Panc1 (cell line): ENCODE results near the gene GRIN2A. TPM values are rescaled to one million over a fixed set of nuclear protein-coding genes. Genes with fewer than 3 reads are reported as not detected.

ENCODE experiments used
- ATAC-seq: fragments of 200-7000 bp; cut with Tn5 transposase; 2 replicates; pipeline ENCODE4 v1.9.1; 2020; ENCODE audit warnings: mild to moderate bottlenecking, moderate library complexity
- BruUV-seq: library from RNA; stranded (reverse); fragments of 400-500 nt; replicated peaks from 2 replicates; lab custom pipeline; 2021; lab: Mats Ljungman, UMichigan
- CTCF ChIA-PET: fragments of 300-600 bp; sonication (Branson Sonifier 250); formaldehyde crosslinking; loops from one replicate; lab custom pipeline; 2022; ENCODE audit warnings: antibody characterized with exemption; lab: Charles Lee
- POLR2A ChIA-PET: fragments of 300-600 bp; sonication (Branson Sonifier 250); formaldehyde crosslinking; loops from one replicate; lab custom pipeline; 2022; ENCODE audit warnings: antibody characterized with exemption; lab: Charles Lee
- DNase-seq: peaks from one replicate; pipeline ENCODE4 v3.0.0-alpha.2; 2010; ENCODE audit warnings: low read depth, low spot score
- H3K27ac ChIP-seq: 2 replicates; pipeline ENCODE4 v1.5.1; 2011; ENCODE audit warnings: mild to moderate bottlenecking, low read length, inconsistent platforms
- H3K27me3 ChIP-seq: fragments of 200-500 bp; sonication (Bioruptor generic); 2 replicates; pipeline ENCODE4 v1.6.0; 2014; ENCODE audit warnings: low read length, inconsistent platforms; ENCODE audit not compliant: control insufficient read depth, insufficient read depth
- H3K36me3 ChIP-seq: fragments of 200-500 bp; sonication (Bioruptor generic); 2 replicates; pipeline ENCODE4 v1.5.1; 2014; ENCODE audit warnings: inconsistent platforms, mild to moderate bottlenecking, low read length, moderate library complexity; ENCODE audit not compliant: control insufficient read depth, insufficient read depth
- H3K4me1 ChIP-seq: 2 replicates; pipeline ENCODE4 v1.5.1; 2011; ENCODE audit warnings: inconsistent platforms, mild to moderate bottlenecking, low read length, moderate library complexity; ENCODE audit not compliant: control insufficient read depth, insufficient read depth
- H3K4me3 ChIP-seq, 2 experiments: 2 replicates each; pipeline ENCODE4 v1.5.1; 2011 to 2012; ENCODE audit warnings: low read depth in 2 of 2, low read length in 2 of 2, mild to moderate bottlenecking in 2 of 2, inconsistent platforms in 1 of 2, moderate library complexity in 1 of 2
- H3K9me3 ChIP-seq: fragments of 200-500 bp; sonication (Bioruptor generic); 2 replicates; pipeline ENCODE4 v1.5.1; 2014; ENCODE audit warnings: low read depth, mild to moderate bottlenecking, inconsistent platforms, low read length, moderate library complexity; ENCODE audit not compliant: control insufficient read depth, insufficient read depth
- CTCF ChIP-seq: fragments of 450-650 bp; IDR thresholded peaks from 2 replicates; pipeline ENCODE4 v1.5.1; 2017; ENCODE audit warnings: mild to moderate bottlenecking
- POLR2AphosphoS5 ChIP-seq: IDR thresholded peaks from 2 replicates; pipeline ENCODE4 v1.6.1; 2012; ENCODE audit warnings: mild to moderate bottlenecking, low read depth, low read length, moderate library complexity
- REST ChIP-seq, 2 experiments: IDR thresholded peaks; 2 replicates each; pipeline ENCODE4 v1.6.1; 2011 to 2012; ENCODE audit warnings: low read depth in 2 of 2, control low read depth in 1 of 2, low read length in 1 of 2, mild to moderate bottlenecking in 1 of 2, moderate library complexity in 1 of 2; ENCODE audit not compliant: insufficient read depth in 1 of 2
- SIN3A ChIP-seq: IDR thresholded peaks from 2 replicates; pipeline ENCODE4 v1.6.1; 2012; ENCODE audit warnings: low read depth, mild to moderate bottlenecking, low read length, moderate library complexity, borderline replicate concordance; ENCODE audit not compliant: insufficient read depth
- TCF7L2 ChIP-seq: IDR thresholded peaks from 2 replicates; pipeline ENCODE4 v1.6.1; 2011; ENCODE audit warnings: mild to moderate bottlenecking, low read depth, low read length, inconsistent platforms
- in situ Hi-C: cut with HindIII; loops from 2 replicates; pipeline ENCODE4 v1.10.0; 2016; ENCODE audit warnings: low sequenced_read_pairs, low pct_unique_long_range_greater_than_20kb
- intact Hi-C: fragments of 100-400 bp; cut with micrococcal nuclease; formaldehyde crosslinking; loops from one replicate; pipeline ENCODE4 v1.10.0; 2022; ENCODE audit not compliant: unreplicated experiment
- total RNA-seq: library from RNA; stranded (reverse); gene quantifications from one replicate; pipeline ENCODE4 v1.2.1, GENCODE V29; 2021; ENCODE audit not compliant: unreplicated experiment

GRIN2A gene
- total RNA-seq, 1 experiment from 2014 or later = 12.3 TPM

GRCh38 chr16:10120953-10121352, 61.3 kb downstream of the GRIN2A start:
- Histone ChIP-seq H3K27ac (peak overlapping the region; percentile 75), H3K4me3 (peak overlapping the region in 1 of 2 experiments; percentile 25; a peak in 2 of 4 replicates), H3K4me1 (peaks cover 36% of the 10 kb centered on the region), H3K36me3 (no peaks in the 10 kb centered on the region), H3K9me3 (peaks cover 3% of the 10 kb centered on the region; the same call in 1 of the 2 replicates), H3K27me3 (no peaks in the 10 kb centered on the region)
- CTCF ChIA-PET = no interaction called here
- intact Hi-C loops = loop anchor here (5.0 kb wide), 1 partner anchor 39 kb away; no protein-coding TSS in a partner anchor
- ATAC-seq = peak; percentile 77
- no peak for DNase-seq
- TF ChIP-seq TCF7L2 (no peak), REST (IDR thresholded peaks at IDR 0.05; ENCODE audit: insufficient read depth in 1 of 2, low read depth in 2 of 2, low read length in 1 of 2) (no peak), POLR2AphosphoS5 (no peak), SIN3A (no peak), CTCF (no peak)
- in situ Hi-C loops = no loop called here
- no TSS peak for BruUV-seq
- POLR2A ChIA-PET = no interaction called here

- Histone ChIP-seq H3K27ac (no peak overlapping the region), H3K9me3 (peaks cover 3% of the 10 kb centered on the region; the same call in 1 of the 2 replicates), H3K4me1 (peaks cover 3% of the 10 kb centered on the region; the same call in 1 of the 2 replicates), H3K27me3 (no peaks in the 10 kb centered on the region), H3K36me3 (no peaks in the 10 kb centered on the region), H3K4me3 (no peak overlapping the region)
- DNase-seq (no peak), ATAC-seq (no peak)
- ChIA-PET CTCF (no interaction called here), POLR2A (no interaction called here)
- BruUV-seq = no TSS peak
- in situ Hi-C loops = no loop called here
- intact Hi-C loops = no loop called here
- TF ChIP-seq POLR2AphosphoS5 (no peak), TCF7L2 (no peak), SIN3A (no peak), CTCF (no peak), REST (IDR thresholded peaks at IDR 0.05; ENCODE audit: insufficient read depth in 1 of 2, low read depth in 2 of 2, low read length in 1 of 2) (no peak)
Measured at GRCh38 chr16:10114409-10114808, 67.8 kb downstream of the GRIN2A start.
